HG03025 (cell line): Measurements from ENCODE around the gene KLC3.

ENCODE experiments used
- ATAC-seq: cut with Tn5 transposase; IDR thresholded peaks from one replicate; pipeline ENCODE4 v1.9.1; 2021; ENCODE audit warnings: mild to moderate bottlenecking, moderate library complexity; ENCODE audit not compliant: unreplicated experiment, low FRiP score

Gene KLC3

GRCh38 chr19:45347570-45348366 lies 7.2 kb downstream of the KLC3 start:
- ATAC-seq, result no peak

GRCh38 chr19:45348367-45349125 lies 8.0 kb downstream of the KLC3 start:
- ATAC-seq, result no peak

- ATAC-seq, result no peak
Measured at GRCh38 chr19:45349126-45349415, 8.5 kb downstream of the KLC3 start.

GRCh38 chr19:45349430-45349941 lies 8.9 kb downstream of the KLC3 start:
- no peak for ATAC-seq

GRCh38 chr19:45350477-45351058 lies 10.0 kb downstream of the KLC3 start:
- ATAC-seq, result no peak

GRCh38 chr19:45351401-45351952 lies 10.9 kb downstream of the KLC3 start:
- ATAC-seq, result no peak

- ATAC-seq, result no peak
Measured at GRCh38 chr19:45352062-45352461, 11.5 kb downstream of the KLC3 start.

GRCh38 chr19:45352471-45352870 lies 11.9 kb downstream of the KLC3 start:
- ATAC-seq, result no peak

- no peak for ATAC-seq
Measured at GRCh38 chr19:45352914-45353796, 12.6 kb downstream of the KLC3 start.

- ATAC-seq, result no peak
Measured at GRCh38 chr19:45354241-45354842, 13.8 kb downstream of the KLC3 start.

GRCh38 chr19:45355402-45355801 lies 14.9 kb downstream of the KLC3 start:
- ATAC-seq, result no peak

- no peak for ATAC-seq
Measured at GRCh38 chr19:45355910-45356309, 15.4 kb downstream of the KLC3 start.

- no peak for ATAC-seq
Measured at GRCh38 chr19:45356760-45357444, 16.4 kb downstream of the KLC3 start.

GRCh38 chr19:45357445-45357783 lies 16.9 kb downstream of the KLC3 start:
- ATAC-seq, result no peak

GRCh38 chr19:45358213-45358792 lies 17.8 kb downstream of the KLC3 start:
- no peak for ATAC-seq

GRCh38 chr19:45361608-45362007 lies 21.1 kb downstream of the KLC3 start:
- no peak for ATAC-seq

- no peak for ATAC-seq
Measured at GRCh38 chr19:45362291-45362690, 21.7 kb downstream of the KLC3 start.

- ATAC-seq, result no peak
Measured at GRCh38 chr19:45363861-45364459, 23.4 kb downstream of the KLC3 start.

GRCh38 chr19:45364696-45365095 lies 24.1 kb downstream of the KLC3 start:
- ATAC-seq, result no peak
